Measurements from ENCODE around the gene TMCC1. TPM values are rescaled to one million over a fixed set of nuclear protein-coding genes. Genes with fewer than 3 reads are reported as not detected.

TMCC1 gene
- polyA plus RNA-seq, 1 of the 3 experiments (the other 2 are of a cell fraction): 7.2 TPM

GRCh38 chr3:129688271-129688895, 205.1 kb downstream of the TMCC1 start (continued):
- TF ChIP-seq, protein P1, sequence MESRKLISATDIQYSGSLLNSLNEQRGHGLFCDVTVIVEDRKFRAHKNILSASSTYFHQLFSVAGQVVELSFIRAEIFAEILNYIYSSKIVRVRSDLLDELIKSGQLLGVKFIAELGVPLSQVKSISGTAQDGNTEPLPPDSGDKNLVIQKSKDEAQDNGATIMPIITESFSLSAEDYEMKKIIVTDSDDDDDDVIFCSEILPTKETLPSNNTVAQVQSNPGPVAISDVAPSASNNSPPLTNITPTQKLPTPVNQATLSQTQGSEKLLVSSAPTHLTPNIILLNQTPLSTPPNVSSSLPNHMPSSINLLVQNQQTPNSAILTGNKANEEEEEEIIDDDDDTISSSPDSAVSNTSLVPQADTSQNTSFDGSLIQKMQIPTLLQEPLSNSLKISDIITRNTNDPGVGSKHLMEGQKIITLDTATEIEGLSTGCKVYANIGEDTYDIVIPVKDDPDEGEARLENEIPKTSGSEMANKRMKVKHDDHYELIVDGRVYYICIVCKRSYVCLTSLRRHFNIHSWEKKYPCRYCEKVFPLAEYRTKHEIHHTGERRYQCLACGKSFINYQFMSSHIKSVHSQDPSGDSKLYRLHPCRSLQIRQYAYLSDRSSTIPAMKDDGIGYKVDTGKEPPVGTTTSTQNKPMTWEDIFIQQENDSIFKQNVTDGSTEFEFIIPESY (IDR thresholded peaks at IDR 0.05; ENCODE audit: borderline replicate concordance, low read depth): no peak

DNA sequence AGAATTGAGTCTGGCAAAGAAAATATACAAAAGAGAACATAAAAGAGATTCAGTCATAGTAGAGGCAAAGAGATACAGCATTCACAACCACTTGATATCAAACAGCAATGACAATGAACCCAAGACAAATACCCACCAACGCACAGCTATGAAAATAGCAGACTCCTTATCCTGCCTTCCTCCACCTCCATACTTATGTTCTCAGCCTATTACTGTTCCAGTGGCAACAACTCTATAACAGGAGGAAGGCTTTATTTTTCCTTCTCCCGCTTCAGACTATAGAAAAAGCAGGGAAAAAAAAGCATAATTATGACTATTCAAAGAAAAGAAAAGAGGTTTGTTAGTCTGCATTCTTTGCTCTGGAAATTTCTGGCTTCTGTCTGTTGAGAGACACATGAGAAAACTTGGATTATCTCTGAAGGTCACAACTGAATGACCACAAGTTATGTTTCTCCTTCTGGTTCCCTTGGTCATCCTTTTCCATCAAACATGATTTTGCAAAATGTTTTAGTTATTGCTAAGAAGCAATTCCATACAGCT, 205.9 kb downstream of the TMCC1 start:
- peak overlapping the region; percentile 54 to 94; a peak in 3 of 4 replicates for H3K27ac ChIP-seq (ENCODE audit: low read depth in 2 of 2, low read length in 1 of 2)
- CTCF ChIA-PET: interaction anchor here (1.2 to 1.9 kb wide), 4 partner anchors 11 to 142 kb away, joined by 3 to 6 read pairs (median 3); no protein-coding TSS in a partner anchor
- H3K79me2 ChIP-seq (ENCODE audit: insufficient read depth): peaks cover 13% of the 10 kb centered on the region; the same call in 1 of the 2 replicates
- H4K20me1 ChIP-seq (ENCODE audit: insufficient read depth): no peaks in the 10 kb centered on the region
- 86% methylated on average over 2 of the region's 2 CpGs for WGBS (ENCODE audit: low lambda C conversion rate)
- no peaks in the 10 kb centered on the region for H3K36me3 ChIP-seq (replicated peaks in 1 of 2; ENCODE audit: control insufficient read depth in 1 of 2, insufficient read depth in 2 of 2, low read length in 1 of 2)
- no peaks in the 10 kb centered on the region for H3K9me2 ChIP-seq
- H3K9ac ChIP-seq: 0 out of 2 replicates have a peak overlapping the region, but pooled peaks have one; percentile 40
- H3K4me1 ChIP-seq (ENCODE audit: control insufficient read depth in 1 of 2, insufficient read depth in 2 of 2, low read depth in 1 of 2, low read length in 1 of 2): peaks cover 21 to 24% of the 10 kb centered on the region in 2 experiments
- peaks cover 10% of the 10 kb centered on the region for H3F3A ChIP-seq (replicated peaks; ENCODE audit: insufficient read depth)
- H3K27me3 ChIP-seq (ENCODE audit: insufficient read depth): no peaks in the 10 kb centered on the region
- H3K9me3 ChIP-seq: no peaks in the 10 kb centered on the region
- H3K4me3 ChIP-seq (ENCODE audit: low read depth in 2 of 2, low read length in 1 of 2): peak overlapping the region; percentile 52 to 55; a peak in 2 of 4 replicates
- DNase-seq: no peak
- TF ChIP-seq USF2 (IDR thresholded peaks at IDR 0.05; ENCODE audit: borderline replicate concordance, low read depth, low read length): no peak
- TF ChIP-seq RFX5 (IDR thresholded peaks at IDR 0.05; ENCODE audit: low read length): no peak
- TF ChIP-seq, protein P2, sequence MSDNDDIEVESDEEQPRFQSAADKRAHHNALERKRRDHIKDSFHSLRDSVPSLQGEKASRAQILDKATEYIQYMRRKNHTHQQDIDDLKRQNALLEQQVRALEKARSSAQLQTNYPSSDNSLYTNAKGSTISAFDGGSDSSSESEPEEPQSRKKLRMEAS (IDR thresholded peaks at IDR 0.05; ENCODE audit: low read depth): no peak
- no peak for TF ChIP-seq TAF1 (IDR thresholded peaks at IDR 0.05; ENCODE audit: borderline replicate concordance, low read depth, low read length)
- TF ChIP-seq NFIC (IDR thresholded peaks at IDR 0.05; ENCODE audit: borderline replicate concordance): no peak
- no peak for TF ChIP-seq FOSL2 (IDR thresholded peaks at IDR 0.05; ENCODE audit: borderline replicate concordance, low read depth)
- TF ChIP-seq, protein P1 (IDR thresholded peaks at IDR 0.05; ENCODE audit: borderline replicate concordance, low read depth): no peak
- TF ChIP-seq MXI1 (IDR thresholded peaks at IDR 0.05; ENCODE audit: low read depth, low read length): no peak
- TF ChIP-seq YY1 (IDR thresholded peaks at IDR 0.05; ENCODE audit: low read depth): no peak
- H3K4me2 ChIP-seq: peak overlapping the region; percentile 78
- POLR2A ChIA-PET: interaction anchor here (1.0 to 1.1 kb wide), 2 partner anchors 11 to 205 kb away, joined by 3 to 7 read pairs; no protein-coding TSS in a partner anchor
- H2AFZ ChIP-seq (ENCODE audit: low read depth): no peak overlapping the region
